ENCODE measurements around the gene HSD11B1. TPM values are rescaled to one million over a fixed set of nuclear protein-coding genes. Genes with fewer than 3 reads are reported as not detected.

The HSD11B1 gene
- total and polyA plus RNA-seq, 2 of the 4 experiments (the other 2 are of a cell fraction): 0.41 to 0.72 TPM

DNA sequence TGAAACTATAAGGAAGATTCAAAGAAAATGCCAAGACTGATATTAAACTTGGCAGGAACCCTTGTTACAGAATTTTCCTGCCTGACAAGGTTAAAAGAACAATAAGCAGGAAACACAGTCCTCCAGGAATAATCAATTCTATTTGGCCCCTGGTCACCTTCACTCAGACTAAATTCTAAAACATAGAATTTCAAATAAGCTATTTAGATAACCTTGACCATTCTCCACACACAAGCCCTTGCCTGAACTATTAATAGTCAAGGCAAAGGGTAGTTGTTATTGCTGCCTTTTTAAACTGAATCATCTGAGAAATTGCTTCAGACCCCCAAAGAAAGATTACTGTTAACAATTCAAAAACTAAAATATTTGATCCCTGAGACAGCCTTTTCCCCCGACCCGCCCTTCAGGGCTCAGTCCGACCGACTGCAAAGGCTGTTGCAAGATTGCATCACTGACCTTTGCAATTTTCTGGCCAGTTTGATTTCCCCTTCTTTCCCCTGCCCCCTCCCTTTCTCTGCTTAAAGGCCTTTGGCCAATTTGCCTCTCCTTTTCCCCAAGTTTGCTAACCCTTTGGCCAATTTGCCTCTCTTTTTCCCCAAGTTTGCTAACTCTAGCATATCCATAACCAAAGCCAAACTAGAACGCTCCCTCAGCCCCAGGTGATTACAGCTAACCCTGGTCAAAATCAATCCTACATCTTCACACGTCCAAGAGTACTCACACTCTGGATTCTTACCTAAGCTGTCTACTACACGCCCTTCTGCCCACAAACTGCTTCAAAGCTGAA is 30.8 kb upstream of the HSD11B1 start:
- CTCF ChIA-PET: no interaction called here
- intact Hi-C loops (cut with micrococcal nuclease): no loop called here
- BruUV-seq (replicated peaks): no TSS peak

More for the DNA sequence above, 30.8 kb upstream of the HSD11B1 start:
- TF ChIP-seq CEBPB (IDR thresholded peaks at IDR 0.05; ENCODE audit: low read depth, low read length) (0 out of 2 replicates have a peak, but pooled peaks have one; percentile 22), ELK1 (IDR thresholded peaks at IDR 0.05; ENCODE audit: borderline replicate concordance, low read depth, low read length) (no peak)
- Histone ChIP-seq H2AK9ac (replicated peaks; ENCODE audit: low read depth, low read length, poor library complexity) (no peak overlapping the region), H2BK120ac (ENCODE audit: low read depth, low read length) (no peak overlapping the region), H3K9ac (ENCODE audit: low read depth, low read length) (no peak overlapping the region), H4K5ac (ENCODE audit: low read depth, low read length) (no peak overlapping the region), H3K9me1 (ENCODE audit: insufficient read depth, low read length) (no peaks in the 10 kb centered on the region), H4K8ac (ENCODE audit: low read depth in 2 of 2, low read length in 2 of 2) (no peak overlapping the region), H3K4me3 (ENCODE audit: insufficient read depth, low read depth, low read length) (no peak overlapping the region), H3K18ac (ENCODE audit: low read depth, low read length) (no peak overlapping the region), H2BK15ac (ENCODE audit: low read depth, low read length) (no peak overlapping the region), H2AFZ (replicated peaks; ENCODE audit: low read length, poor library complexity) (no peak overlapping the region), H3K4me2 (ENCODE audit: low read depth, low read length) (no peak overlapping the region), H3K27ac (ENCODE audit: insufficient read depth, low read length) (no peak overlapping the region), H3K4ac (ENCODE audit: low read depth, low read length) (no peak overlapping the region), H2AK5ac (ENCODE audit: low read depth, low read length) (no peak overlapping the region), H4K20me1 (ENCODE audit: insufficient read depth, low read length) (no peaks in the 10 kb centered on the region), H3K56ac (ENCODE audit: extremely low read depth, insufficient read depth, low read length) (no peak overlapping the region), H3K36me3 (ENCODE audit: control insufficient read depth, insufficient read depth, low read length) (no peaks in the 10 kb centered on the region), H3K9me3 (ENCODE audit: control insufficient read depth, insufficient read depth, low read length) (0 out of 2 replicates have a peak, but pooled peaks cover 3% of the 10 kb centered on the region), H2BK5ac (ENCODE audit: low read depth, low read length, poor library complexity, severe bottlenecking) (no peak overlapping the region), H4K91ac (ENCODE audit: insufficient read depth, low read depth, low read length) (no peak overlapping the region), H3K23ac (ENCODE audit: low read depth, low read length) (no peak overlapping the region; the same call in 1 of the 2 replicates), H3K27me3 (ENCODE audit: control insufficient read depth, insufficient read depth, low read length) (peaks cover 24% of the 10 kb centered on the region), H3K4me1 (ENCODE audit: control insufficient read depth, insufficient read depth, low read length) (peaks cover 3% of the 10 kb centered on the region; the same call in 1 of the 2 replicates), H3K79me1 (ENCODE audit: low read depth in 1 of 2, low read length in 2 of 2) (no peaks in the 10 kb centered on the region), H3K14ac (replicated peaks; ENCODE audit: low read depth, low read length) (no peak overlapping the region), H2BK20ac (ENCODE audit: low read depth, low read length) (no peak overlapping the region; the same call in 1 of the 2 replicates)
- POLR2A ChIA-PET (ENCODE audit: unreplicated experiment): no interaction called here
- DNase-seq: no peak
- ATAC-seq (ENCODE audit: low read depth): no peak
- dilution Hi-C loops (cut with HindIII; ENCODE audit: low sequenced_read_pairs, unreplicated experiment): no loop called here
- 54% methylated on average over 4 of the region's 7 CpGs; no CpG with 5 or more reads in 1 of the 2 experiments for WGBS, 2 experiments (ENCODE audit: extremely low coverage in 2 of 2, insufficient read length in 1 of 2)
- in situ Hi-C loops (cut with MboI; ENCODE audit: low sequenced_read_pairs): no loop called here

Data from IMR-90 (cell line).